ENCODE measurements around the gene C17orf50. TPM values are rescaled to one million over a fixed set of nuclear protein-coding genes. Genes with fewer than 3 reads are reported as not detected.
"Not testable (repeated sequence)": the region's sequence is repeated elsewhere in the genome, so short reads cannot be mapped to it uniquely, and the experiment has no call there.

Gene C17orf50
- total RNA-seq, 4 donors from 2014 or later = not detected

GRCh38 chr17:35749560-35750412 is 10.9 kb upstream of the C17orf50 start:
- ATAC-seq = no peak
- in situ Hi-C loops (cut with MboI; ENCODE audit: low sequenced_read_pairs in 4 of 4) = loop anchor here (5.0 to 25.0 kb wide), 7 partner anchors 55 to 587 kb away; partner anchors contain the start of gene TAF15 (in 1 of the 4)
- intact Hi-C loops (cut with DNase I; ENCODE audit: low total_unique reads) = no loop called here
- Histone ChIP-seq H3K4me1 (peaks cover 11% of the 10 kb centered on the region in 2 donors), H3K9me3 (no peaks in the 10 kb centered on the region), H3K4me3 (no peak overlapping the region), H3K27ac (no peak overlapping the region), H3K27me3 (peaks cover 11 to 19% (median 14%) of the 10 kb centered on the region in 3 donors), H3K36me3 (no peaks in the 10 kb centered on the region)
- no peak for TF ChIP-seq CTCF (IDR thresholded peaks at IDR 0.05 in 4 of 5, conservative IDR thresholded peaks at IDR 0.05 in 1 of 5)
- no peak for TF ChIP-seq POLR2A (IDR thresholded peaks at IDR 0.05)
- DNase-seq = no peak

GRCh38 chr17:35750526-35751395 is 9.9 kb upstream of the C17orf50 start:
- in situ Hi-C loops (cut with MboI; ENCODE audit: low sequenced_read_pairs in 4 of 4) (loop anchor here in 2 of 4 donors (5.0 to 10.0 kb wide), 2 partner anchors 54 to 143 kb away; partner anchors contain the start of gene TAF15 (in 1 of the 2)), intact Hi-C loops (cut with DNase I; ENCODE audit: low total_unique reads) (no loop called here)
- Histone ChIP-seq H3K27ac (no peak overlapping the region), H3K4me1 (peaks cover 11% of the 10 kb centered on the region in 2 donors), H3K27me3 (peaks cover 11 to 19% (median 14%) of the 10 kb centered on the region in 3 donors), H3K4me3 (no peak overlapping the region), H3K36me3 (no peaks in the 10 kb centered on the region), H3K9me3 (no peaks in the 10 kb centered on the region)
- TF ChIP-seq POLR2A (IDR thresholded peaks at IDR 0.05) (no peak), CTCF (IDR thresholded peaks at IDR 0.05 in 4 of 5, conservative IDR thresholded peaks at IDR 0.05 in 1 of 5) (no peak)
- ATAC-seq = no peak
- no peak for DNase-seq

GRCh38 chr17:35751541-35751940 is 9.1 kb upstream of the C17orf50 start:
- Histone ChIP-seq H3K27me3 (peaks cover 11 to 19% (median 14%) of the 10 kb centered on the region in 3 donors), H3K4me1 (peaks cover 11% of the 10 kb centered on the region in 2 donors)
- in situ Hi-C loops (cut with MboI; ENCODE audit: low sequenced_read_pairs in 4 of 4) = loop anchor here in 2 of 4 donors (5.0 to 10.0 kb wide), 2 partner anchors 53 to 144 kb away; partner anchors contain the start of gene TAF15 (in 1 of the 2)
- H3K27ac ChIP-seq; H3K36me3 ChIP-seq; intact Hi-C loops (cut with DNase I; ENCODE audit: low total_unique reads); H3K4me3 ChIP-seq; ATAC-seq; H3K9me3 ChIP-seq; DNase-seq: not testable (repeated sequence)

- no peak for ATAC-seq
- Histone ChIP-seq H3K4me1 (peaks cover 11% of the 10 kb centered on the region in 2 donors), H3K36me3 (no peaks in the 10 kb centered on the region), H3K4me3 (no peak overlapping the region), H3K27ac (peak overlapping the region in 1 of 4 donors; percentile 39), H3K27me3 (peaks cover 11 to 19% (median 14%) of the 10 kb centered on the region in 3 donors), H3K9me3 (no peaks in the 10 kb centered on the region)
- in situ Hi-C loops (cut with MboI; ENCODE audit: low sequenced_read_pairs in 4 of 4) (loop anchor here in 2 of 4 donors (5.0 to 10.0 kb wide), 2 partner anchors 52 to 145 kb away; partner anchors contain the start of gene TAF15 (in 1 of the 2)), intact Hi-C loops (cut with DNase I; ENCODE audit: low total_unique reads) (no loop called here)
- DNase-seq = no peak
- no peak for TF ChIP-seq CTCF (IDR thresholded peaks at IDR 0.05 in 4 of 5, conservative IDR thresholded peaks at IDR 0.05 in 1 of 5)
- TF ChIP-seq POLR2A (IDR thresholded peaks at IDR 0.05) = no peak
These were observed 8.2 kb upstream of the C17orf50 start for GRCh38 chr17:35752471-35752870.
